Neural progenitor cell (in vitro differentiated cells): ENCODE results near the gene CTAG2.

ENCODE experiments used
- CTCF ChIP-seq: fragments of 200-600 bp; sonication (generic); IDR thresholded peaks from 2 replicates; pipeline ENCODE4 v1.5.1; 2017; ENCODE audit warnings: antibody characterized with exemption, mild to moderate bottlenecking
- EZH2 ChIP-seq: fragments of 200-600 bp; sonication (generic); IDR thresholded peaks from 2 replicates; pipeline ENCODE4 v1.6.1; 2017; ENCODE audit warnings: antibody characterized with exemption, mild to moderate bottlenecking, moderate library complexity
- EZH2phosphoT487 ChIP-seq: fragments of 200-600 bp; sonication (generic); IDR thresholded peaks from 2 replicates; pipeline ENCODE4 v1.6.1; 2017; ENCODE audit warnings: antibody characterized with exemption

GRCh38 chrX:154654372-154654771 is 993 bp upstream of the CTAG2 start:
- no peak for TF ChIP-seq CTCF
- no peak for TF ChIP-seq EZH2
- TF ChIP-seq EZH2phosphoT487 = no peak
